Neural cell (in vitro differentiated cells): ENCODE results near the gene CBFA2T3. TPM values are rescaled to one million over a fixed set of nuclear protein-coding genes. Genes with fewer than 3 reads are reported as not detected.

ENCODE experiments used
- H2AFZ ChIP-seq: fragments of 200-600, 300-800 bp; sonication (generic), shearing (Covaris generic); 2 replicates; pipeline ENCODE4 v1.6.0; 2014; ENCODE audit warnings: low read depth, mild to moderate bottlenecking, antibody characterized with exemption, low read length, moderate library complexity
- H3F3A ChIP-seq: fragments of 200-600 bp; shearing (Covaris generic); 2 replicates; pipeline ENCODE4 v1.6.1; 2016; ENCODE audit warnings: mild to moderate bottlenecking, moderate library complexity, mixed read lengths, antibody characterized with exemption, low read length; ENCODE audit not compliant: insufficient read depth, poor library complexity, severe bottlenecking
- H3K27ac ChIP-seq: fragments of 200-600, 300-800 bp; sonication (generic), shearing (Covaris generic); 2 replicates; pipeline ENCODE4 v1.5.1; 2014; ENCODE audit warnings: mild to moderate bottlenecking, low read length, moderate library complexity
- H3K27me3 ChIP-seq: fragments of 300-800, 200-600 bp; sonication (generic), shearing (Covaris generic); 2 replicates; pipeline ENCODE4 v1.6.0; 2014; ENCODE audit warnings: mild to moderate bottlenecking, low read depth, low read length, moderate library complexity; ENCODE audit not compliant: insufficient read depth
- H3K36me3 ChIP-seq: fragments of 300-800, 200-600 bp; sonication (generic), shearing (Covaris generic); 2 replicates; pipeline ENCODE4 v1.5.1; 2014; ENCODE audit warnings: mild to moderate bottlenecking, antibody characterized with exemption, low read length, moderate library complexity; ENCODE audit not compliant: insufficient read depth
- H3K4me2 ChIP-seq: fragments of 300-800, 200-600 bp; sonication (generic), shearing (Covaris generic); 2 replicates; pipeline ENCODE4 v1.6.0; 2014; ENCODE audit warnings: mild to moderate bottlenecking, low read length
- H3K4me3 ChIP-seq: fragments of 300-800, 200-600 bp; sonication (generic), shearing (Covaris generic); 2 replicates; pipeline ENCODE4 v1.5.1; 2014; ENCODE audit warnings: mild to moderate bottlenecking, low read length, moderate library complexity
- H3K79me2 ChIP-seq: fragments of 200-600 bp; shearing (Covaris generic); replicated peaks from 2 replicates; pipeline ENCODE4 v1.6.0; 2014; ENCODE audit warnings: mild to moderate bottlenecking, low read length, moderate library complexity; ENCODE audit not compliant: insufficient read depth
- H3K9ac ChIP-seq: fragments of 300-800, 200-600 bp; sonication (generic), shearing (Covaris generic); 2 replicates; pipeline ENCODE4 v1.6.1; 2016; ENCODE audit warnings: mild to moderate bottlenecking, low read length, mixed read lengths
- H3K9me2 ChIP-seq: fragments of 200-600 bp; shearing (Covaris generic); 2 replicates; pipeline ENCODE4 v1.6.1; 2016; ENCODE audit warnings: mild to moderate bottlenecking, low read length, mixed read lengths; ENCODE audit not compliant: insufficient read depth
- H3K9me3 ChIP-seq: fragments of 200-600, 300-800 bp; sonication (generic), shearing (Covaris generic); 2 replicates; pipeline ENCODE4 v1.6.1; 2016; ENCODE audit warnings: mild to moderate bottlenecking, mixed run types, low read length, moderate library complexity, mixed read lengths
- H4K20me1 ChIP-seq: fragments of 200-600 bp; shearing (Covaris generic); 2 replicates; pipeline ENCODE4 v1.6.1; 2016; ENCODE audit warnings: mild to moderate bottlenecking, mixed run types; ENCODE audit not compliant: insufficient read depth
- EP300 ChIP-seq: fragments of 450-650 bp; conservative IDR thresholded peaks from 2 replicates; pipeline ENCODE4 v1.6.1; 2014; ENCODE audit warnings: antibody characterized with exemption, mild to moderate bottlenecking, moderate library complexity; ENCODE audit not compliant: poor library complexity, severe bottlenecking
- EZH2 ChIP-seq: fragments of 200-600, 300-800 bp; shearing (Covaris generic), sonication (generic); IDR thresholded peaks from 2 replicates; pipeline ENCODE4 v1.6.1; 2014; ENCODE audit warnings: antibody characterized with exemption, low read length, borderline replicate concordance, mild to moderate bottlenecking; ENCODE audit not compliant: insufficient read depth, poor library complexity, severe bottlenecking
- MXI1 ChIP-seq: fragments of 450-650 bp; conservative IDR thresholded peaks from 2 replicates; pipeline ENCODE4 v1.6.1; 2014; ENCODE audit warnings: antibody characterized with exemption, mild to moderate bottlenecking; ENCODE audit not compliant: poor library complexity, severe bottlenecking
- POLR2AphosphoS5 ChIP-seq: IDR thresholded peaks from 2 replicates; pipeline ENCODE4 v1.6.1; 2012
- RAD21 ChIP-seq: fragments of 450-650 bp; conservative IDR thresholded peaks from 2 replicates; pipeline ENCODE4 v1.6.1; 2014; ENCODE audit warnings: antibody characterized with exemption, mild to moderate bottlenecking, moderate library complexity
- REST ChIP-seq: IDR thresholded peaks from 2 replicates; pipeline ENCODE4 v1.6.1; 2012; ENCODE audit warnings: borderline replicate concordance
- SMC3 ChIP-seq: fragments of 450-650 bp; conservative IDR thresholded peaks from 2 replicates; pipeline ENCODE4 v1.6.1; 2014; ENCODE audit warnings: antibody characterized with exemption, mild to moderate bottlenecking, moderate library complexity; ENCODE audit not compliant: poor library complexity
- TAF1 ChIP-seq: IDR thresholded peaks from 2 replicates; pipeline ENCODE4 v1.6.1; 2012; ENCODE audit warnings: low read depth
- polyA plus RNA-seq: library from polyadenylated mRNA; depleted of rRNA; stranded (reverse); fragments of >200 nt; gene quantifications from 2 replicates; pipeline ENCODE4 v1.2.3, GENCODE V29; 2014
- TF ChIP-seq, protein P1 (sequence below): fragments of 450-650 bp; IDR thresholded peaks from 2 replicates; pipeline ENCODE4 v1.5.1; 2014; ENCODE audit warnings: antibody characterized with exemption, mild to moderate bottlenecking, moderate library complexity; ENCODE audit not compliant: poor library complexity, severe bottlenecking

CBFA2T3 gene
- polyA plus RNA-seq, 1 donor from 2014 or later, result 2.1 TPM

DNA sequence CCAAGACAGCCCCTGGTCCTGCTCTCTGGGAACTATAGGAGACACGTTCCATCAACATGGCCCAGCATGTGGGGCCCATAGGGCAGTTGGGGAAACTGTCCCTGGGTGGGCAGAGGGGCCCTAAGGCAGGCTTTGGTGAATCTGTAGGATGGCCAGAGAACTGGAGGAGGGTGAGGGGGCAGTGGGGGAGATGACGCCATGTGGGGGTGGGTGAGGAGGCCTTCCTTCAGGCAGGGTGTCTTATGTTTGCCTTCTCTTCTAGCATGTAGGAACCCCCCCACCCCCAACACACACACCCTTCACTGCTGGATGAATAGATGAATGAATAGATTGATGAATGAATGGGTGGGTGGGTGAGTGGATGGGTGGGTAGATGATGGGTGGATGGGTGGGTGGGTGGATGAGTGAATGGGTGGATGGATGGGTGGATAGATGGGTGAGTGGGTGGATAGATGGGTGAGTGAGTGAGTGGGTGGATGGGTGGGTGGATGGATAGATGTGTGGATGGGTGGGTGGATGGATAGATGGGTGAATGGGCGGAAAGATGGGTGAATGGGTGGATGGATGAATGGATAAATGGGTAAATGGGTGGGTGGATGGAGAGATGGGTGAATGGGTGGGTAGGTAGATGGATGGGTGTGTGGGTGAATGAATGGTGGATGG, 2.5 kb upstream of the CBFA2T3 start:
- H3K9ac ChIP-seq, result no peak overlapping the region
- TF ChIP-seq REST (no peak), EZH2 (no peak), EP300 (no peak), POLR2AphosphoS5 (no peak), RAD21 (no peak), SMC3 (no peak), MXI1 (no peak), TAF1 (no peak)
- TF ChIP-seq, protein P1, sequence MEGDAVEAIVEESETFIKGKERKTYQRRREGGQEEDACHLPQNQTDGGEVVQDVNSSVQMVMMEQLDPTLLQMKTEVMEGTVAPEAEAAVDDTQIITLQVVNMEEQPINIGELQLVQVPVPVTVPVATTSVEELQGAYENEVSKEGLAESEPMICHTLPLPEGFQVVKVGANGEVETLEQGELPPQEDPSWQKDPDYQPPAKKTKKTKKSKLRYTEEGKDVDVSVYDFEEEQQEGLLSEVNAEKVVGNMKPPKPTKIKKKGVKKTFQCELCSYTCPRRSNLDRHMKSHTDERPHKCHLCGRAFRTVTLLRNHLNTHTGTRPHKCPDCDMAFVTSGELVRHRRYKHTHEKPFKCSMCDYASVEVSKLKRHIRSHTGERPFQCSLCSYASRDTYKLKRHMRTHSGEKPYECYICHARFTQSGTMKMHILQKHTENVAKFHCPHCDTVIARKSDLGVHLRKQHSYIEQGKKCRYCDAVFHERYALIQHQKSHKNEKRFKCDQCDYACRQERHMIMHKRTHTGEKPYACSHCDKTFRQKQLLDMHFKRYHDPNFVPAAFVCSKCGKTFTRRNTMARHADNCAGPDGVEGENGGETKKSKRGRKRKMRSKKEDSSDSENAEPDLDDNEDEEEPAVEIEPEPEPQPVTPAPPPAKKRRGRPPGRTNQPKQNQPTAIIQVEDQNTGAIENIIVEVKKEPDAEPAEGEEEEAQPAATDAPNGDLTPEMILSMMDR, result no peak
- H3K4me2 ChIP-seq, result no peak overlapping the region

DNA sequence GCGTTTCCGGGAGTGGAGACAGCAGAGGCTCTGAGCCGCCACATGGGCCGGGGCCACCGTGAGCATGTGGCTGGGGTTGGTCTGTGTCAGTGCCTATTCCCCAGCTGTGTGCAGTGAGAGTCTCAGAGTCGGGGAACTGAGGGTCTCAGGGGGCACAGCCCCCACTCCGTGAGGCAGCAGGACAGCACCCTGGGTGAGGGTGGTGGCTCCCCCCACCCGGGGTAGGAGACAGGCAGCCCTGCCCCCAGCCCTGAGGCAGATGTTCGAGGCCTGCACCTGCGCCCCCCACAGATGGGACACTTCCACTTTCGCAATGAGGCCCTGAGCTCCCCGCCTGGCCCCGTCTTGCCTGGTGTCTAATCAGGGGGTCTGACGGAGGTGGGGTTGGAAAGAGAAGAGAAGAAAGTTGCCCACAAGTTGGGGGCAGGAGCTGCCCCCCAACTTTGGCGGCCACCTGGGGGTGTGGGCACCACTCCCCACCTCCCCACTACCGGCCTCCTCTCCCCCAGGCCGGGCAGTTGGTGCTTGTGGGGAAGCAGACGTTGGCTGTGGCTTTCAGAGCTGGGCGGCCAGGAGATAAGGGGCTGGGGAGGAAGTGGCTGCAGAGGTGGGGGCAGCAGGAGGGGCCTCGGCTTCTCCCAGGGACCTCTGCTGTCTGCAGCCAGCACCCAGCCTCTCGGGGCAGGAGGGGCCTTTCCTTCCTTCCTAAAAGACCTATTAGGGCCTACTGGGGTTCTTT, 1.8 kb upstream of the CBFA2T3 start:
- H3K79me2 ChIP-seq, result no peaks in the 10 kb centered on the region
- H3K27me3 ChIP-seq, result no peaks in the 10 kb centered on the region
- no peaks in the 10 kb centered on the region for H3K9me2 ChIP-seq
- H3K9ac ChIP-seq, result no peak overlapping the region
- no peak overlapping the region for H3K27ac ChIP-seq
- H4K20me1 ChIP-seq, result no peaks in the 10 kb centered on the region
- no peak overlapping the region for H3K4me3 ChIP-seq
- no peaks in the 10 kb centered on the region for H3F3A ChIP-seq
- no peak overlapping the region for H2AFZ ChIP-seq
- TF ChIP-seq EZH2 (no peak), POLR2AphosphoS5 (no peak), TAF1 (no peak), RAD21 (no peak), REST (no peak), MXI1 (no peak), SMC3 (no peak), EP300 (no peak)
- TF ChIP-seq, protein P1, result no peak
- H3K36me3 ChIP-seq, result no peaks in the 10 kb centered on the region
- H3K9me3 ChIP-seq, result no peaks in the 10 kb centered on the region
- H3K4me2 ChIP-seq, result no peak overlapping the region

More for the DNA sequence above, 2.5 kb upstream of the CBFA2T3 start:
- H3K4me3 ChIP-seq, result no peak overlapping the region
- no peak overlapping the region for H2AFZ ChIP-seq
- no peaks in the 10 kb centered on the region for H3F3A ChIP-seq
- no peak overlapping the region for H3K27ac ChIP-seq
- H3K27me3 ChIP-seq, result no peaks in the 10 kb centered on the region
- no peaks in the 10 kb centered on the region for H3K9me3 ChIP-seq
- no peaks in the 10 kb centered on the region for H4K20me1 ChIP-seq
- H3K9me2 ChIP-seq, result no peaks in the 10 kb centered on the region
- H3K36me3 ChIP-seq, result no peaks in the 10 kb centered on the region
- H3K79me2 ChIP-seq, result no peaks in the 10 kb centered on the region
